Measurements from ENCODE around the gene TBC1D26.
"Not testable (repeated sequence)": the region's sequence is repeated elsewhere in the genome, so short reads cannot be mapped to it uniquely, and the experiment has no call there.

Gene TBC1D26

GRCh38 chr17:15731900-15732299, at the start of gene TBC1D26:
Gene TBC1D26, plus strand, starts transcription at chr17:15732283. Its CDS starts 3,066 bp downstream, at chr17:15735349.
- in situ Hi-C loops (cut with HindIII; ENCODE audit: low pct_unique_long_range_greater_than_20kb, low sequenced_read_pairs); DNase-seq (ENCODE audit: low read depth in 1 of 2, low spot score in 1 of 2): not testable (repeated sequence)

- DNase-seq (ENCODE audit: low read depth in 1 of 2, low spot score in 1 of 2); in situ Hi-C loops (cut with HindIII; ENCODE audit: low pct_unique_long_range_greater_than_20kb, low sequenced_read_pairs): not testable (repeated sequence)
These were observed 48.9 kb upstream of the TBC1D26 start for GRCh38 chr17:15683135-15683534.

GRCh38 chr17:15683824-15684478, 48.1 kb upstream of the TBC1D26 start, which contains the start of gene TRIM16:
Gene TRIM16, minus strand, starts transcription at chr17:15684311. Its CDS starts 32,702 bp downstream, at chr17:15651609.
- in situ Hi-C loops (cut with HindIII; ENCODE audit: low pct_unique_long_range_greater_than_20kb, low sequenced_read_pairs) = not testable (repeated sequence)
- peak in 1 of 2 experiments; percentile 61 for DNase-seq (ENCODE audit: low read depth in 1 of 2, low spot score in 1 of 2)

- in situ Hi-C loops (cut with HindIII; ENCODE audit: low pct_unique_long_range_greater_than_20kb, low sequenced_read_pairs); DNase-seq (ENCODE audit: low read depth in 1 of 2, low spot score in 1 of 2): not testable (repeated sequence)
These were observed 44.6 kb upstream of the TBC1D26 start for GRCh38 chr17:15687494-15687893.

- DNase-seq (ENCODE audit: low read depth in 1 of 2, low spot score in 1 of 2); in situ Hi-C loops (cut with HindIII; ENCODE audit: low pct_unique_long_range_greater_than_20kb, low sequenced_read_pairs): not testable (repeated sequence)
These were observed 33.1 kb upstream of the TBC1D26 start for GRCh38 chr17:15698967-15699366.

GRCh38 chr17:15699413-15699924, 32.6 kb upstream of the TBC1D26 start, which contains the start of gene ZNF286A:
Gene ZNF286A, plus strand, starts transcription at chr17:15699752. Its CDS starts 578 bp downstream, at chr17:15700330.
- DNase-seq (ENCODE audit: low read depth in 1 of 2, low spot score in 1 of 2) = peak; percentile 86 to 99
- in situ Hi-C loops (cut with HindIII; ENCODE audit: low pct_unique_long_range_greater_than_20kb, low sequenced_read_pairs) = not testable (repeated sequence)

- DNase-seq (ENCODE audit: low read depth in 1 of 2, low spot score in 1 of 2); in situ Hi-C loops (cut with HindIII; ENCODE audit: low pct_unique_long_range_greater_than_20kb, low sequenced_read_pairs): not testable (repeated sequence)
These were observed 32.1 kb upstream of the TBC1D26 start for GRCh38 chr17:15699937-15700336.

- in situ Hi-C loops (cut with HindIII; ENCODE audit: low pct_unique_long_range_greater_than_20kb, low sequenced_read_pairs); DNase-seq (ENCODE audit: low read depth in 1 of 2, low spot score in 1 of 2): not testable (repeated sequence)
These were observed 27.8 kb upstream of the TBC1D26 start for GRCh38 chr17:15704239-15704638.

- DNase-seq (ENCODE audit: low read depth in 1 of 2, low spot score in 1 of 2); in situ Hi-C loops (cut with HindIII; ENCODE audit: low pct_unique_long_range_greater_than_20kb, low sequenced_read_pairs): not testable (repeated sequence)
These were observed 27.3 kb upstream of the TBC1D26 start for GRCh38 chr17:15704813-15705212.

GRCh38 chr17:15708879-15709278, 23.2 kb upstream of the TBC1D26 start:
- in situ Hi-C loops (cut with HindIII; ENCODE audit: low pct_unique_long_range_greater_than_20kb, low sequenced_read_pairs); DNase-seq (ENCODE audit: low read depth in 1 of 2, low spot score in 1 of 2): not testable (repeated sequence)

- DNase-seq (ENCODE audit: low read depth in 1 of 2, low spot score in 1 of 2); in situ Hi-C loops (cut with HindIII; ENCODE audit: low pct_unique_long_range_greater_than_20kb, low sequenced_read_pairs): not testable (repeated sequence)
These were observed 15.2 kb upstream of the TBC1D26 start for GRCh38 chr17:15716601-15717563.

GRCh38 chr17:15730535-15730934, 1.5 kb upstream of the TBC1D26 start:
- in situ Hi-C loops (cut with HindIII; ENCODE audit: low pct_unique_long_range_greater_than_20kb, low sequenced_read_pairs); DNase-seq (ENCODE audit: low read depth in 1 of 2, low spot score in 1 of 2): not testable (repeated sequence)

- in situ Hi-C loops (cut with HindIII; ENCODE audit: low pct_unique_long_range_greater_than_20kb, low sequenced_read_pairs); DNase-seq (ENCODE audit: low read depth in 1 of 2, low spot score in 1 of 2): not testable (repeated sequence)
These were observed 1.2 kb downstream of the TBC1D26 start for GRCh38 chr17:15733174-15733789.

- DNase-seq (ENCODE audit: low read depth in 1 of 2, low spot score in 1 of 2); in situ Hi-C loops (cut with HindIII; ENCODE audit: low pct_unique_long_range_greater_than_20kb, low sequenced_read_pairs): not testable (repeated sequence)
These were observed 4.5 kb downstream of the TBC1D26 start for GRCh38 chr17:15736578-15736977.

Data from T47D (cell line).